Glutamatergic neuron (in vitro differentiated cells): ENCODE data around the gene CD83. TPM values are rescaled to one million over a fixed set of nuclear protein-coding genes. Genes with fewer than 3 reads are reported as not detected.

Experiments used
- DNase-seq: peaks from one replicate; pipeline ENCODE4 v3.0.0; 2022
- H3K27ac Mint-ChIP-seq: one replicate; pipeline ENCODE4 v1.8.0; 2020; ENCODE audit warnings: mild to moderate bottlenecking, mixed read lengths, inconsistent platforms; ENCODE audit not compliant: unreplicated experiment
- H3K27me3 Mint-ChIP-seq: one replicate; pipeline ENCODE4 v1.8.0; 2020; ENCODE audit warnings: mild to moderate bottlenecking, moderate library complexity, mixed read lengths, inconsistent platforms; ENCODE audit not compliant: unreplicated experiment
- H3K36me3 Mint-ChIP-seq: one replicate; pipeline ENCODE4 v1.8.0; 2020; ENCODE audit warnings: mild to moderate bottlenecking, mixed read lengths, inconsistent platforms; ENCODE audit not compliant: unreplicated experiment
- H3K4me1 Mint-ChIP-seq: one replicate; pipeline ENCODE4 v1.8.0; 2020; ENCODE audit warnings: mild to moderate bottlenecking, low read depth, mixed read lengths, inconsistent platforms; ENCODE audit not compliant: unreplicated experiment
- H3K4me3 Mint-ChIP-seq: one replicate; pipeline ENCODE4 v1.8.0; 2020; ENCODE audit warnings: mild to moderate bottlenecking, mixed read lengths, inconsistent platforms; ENCODE audit not compliant: unreplicated experiment
- H3K9me3 Mint-ChIP-seq: one replicate; pipeline ENCODE4 v1.8.0; 2020; ENCODE audit warnings: mild to moderate bottlenecking, moderate library complexity, mixed read lengths, inconsistent platforms; ENCODE audit not compliant: unreplicated experiment
- total RNA-seq: library from RNA; stranded (reverse); fragmentation: NEBNext Ultra II Directional; extraction: Animal tissue kit (Norgen Biotek cat#: 25700); gene quantifications from one replicate; pipeline ENCODE4 v1.2.1, GENCODE V29; 2021; ENCODE audit not compliant: unreplicated experiment
- TF ChIP-seq, protein P1 (sequence below): fragments of 200-600 bp; sonication (generic); IDR thresholded peaks from one replicate; pipeline ENCODE4 v1.5.0; 2021; ENCODE audit not compliant: partially characterized antibody, unreplicated experiment

The CD83 gene
- total RNA-seq, 1 donor from 2014 or later = 0.34 TPM

DNA sequence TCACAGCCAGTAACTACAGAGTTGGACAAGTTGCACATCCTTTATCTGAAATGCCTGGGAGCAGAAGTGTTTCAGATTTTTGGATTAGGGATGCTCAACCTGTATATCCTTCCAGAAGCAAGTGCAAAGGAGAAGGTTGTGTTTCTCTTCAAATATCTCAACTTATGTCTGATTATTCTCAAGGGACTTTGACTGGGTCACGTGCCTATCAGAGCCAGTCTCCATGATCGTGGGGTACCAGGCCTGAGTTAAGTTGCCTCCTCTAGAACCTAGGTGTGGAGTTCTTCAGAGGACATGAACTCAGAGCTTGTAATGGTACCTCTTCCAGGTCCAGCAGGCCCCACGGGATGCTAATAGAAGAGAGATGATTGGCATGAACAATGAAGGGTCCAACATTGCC, 7.8 kb downstream of the CD83 start:
- Mint-ChIP-seq H3K27ac (no peak overlapping the region), H3K27me3 (no peaks in the 10 kb centered on the region), H3K4me3 (no peak overlapping the region), H3K36me3 (no peaks in the 10 kb centered on the region), H3K4me1 (peaks cover 14% of the 10 kb centered on the region), H3K9me3 (peaks cover 2% of the 10 kb centered on the region)
- TF ChIP-seq, protein P1, sequence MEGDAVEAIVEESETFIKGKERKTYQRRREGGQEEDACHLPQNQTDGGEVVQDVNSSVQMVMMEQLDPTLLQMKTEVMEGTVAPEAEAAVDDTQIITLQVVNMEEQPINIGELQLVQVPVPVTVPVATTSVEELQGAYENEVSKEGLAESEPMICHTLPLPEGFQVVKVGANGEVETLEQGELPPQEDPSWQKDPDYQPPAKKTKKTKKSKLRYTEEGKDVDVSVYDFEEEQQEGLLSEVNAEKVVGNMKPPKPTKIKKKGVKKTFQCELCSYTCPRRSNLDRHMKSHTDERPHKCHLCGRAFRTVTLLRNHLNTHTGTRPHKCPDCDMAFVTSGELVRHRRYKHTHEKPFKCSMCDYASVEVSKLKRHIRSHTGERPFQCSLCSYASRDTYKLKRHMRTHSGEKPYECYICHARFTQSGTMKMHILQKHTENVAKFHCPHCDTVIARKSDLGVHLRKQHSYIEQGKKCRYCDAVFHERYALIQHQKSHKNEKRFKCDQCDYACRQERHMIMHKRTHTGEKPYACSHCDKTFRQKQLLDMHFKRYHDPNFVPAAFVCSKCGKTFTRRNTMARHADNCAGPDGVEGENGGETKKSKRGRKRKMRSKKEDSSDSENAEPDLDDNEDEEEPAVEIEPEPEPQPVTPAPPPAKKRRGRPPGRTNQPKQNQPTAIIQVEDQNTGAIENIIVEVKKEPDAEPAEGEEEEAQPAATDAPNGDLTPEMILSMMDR = no peak
- no peak for DNase-seq

DNA sequence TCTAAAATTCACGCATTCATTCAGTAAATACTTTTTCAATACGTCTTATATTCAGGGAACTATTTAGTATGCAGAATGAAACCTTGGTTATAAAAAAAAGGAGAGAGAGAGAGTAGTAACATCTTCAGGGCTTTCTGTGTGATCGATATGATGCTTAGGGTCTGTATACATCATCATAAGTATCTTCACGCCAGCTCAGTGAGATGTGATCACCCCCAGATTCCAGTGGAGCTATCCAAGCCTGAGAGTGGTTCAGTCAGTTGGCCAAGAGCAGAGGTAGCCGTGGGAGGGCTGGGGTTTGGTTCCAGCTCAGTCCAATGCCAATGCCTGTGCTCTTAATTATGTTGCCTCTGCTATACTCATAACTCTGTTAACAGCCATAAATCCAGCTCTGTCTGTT, 8.6 kb downstream of the CD83 start:
- Mint-ChIP-seq H3K4me1 (peaks cover 14% of the 10 kb centered on the region), H3K27me3 (peaks cover 3% of the 10 kb centered on the region), H3K36me3 (no peaks in the 10 kb centered on the region), H3K27ac (no peak overlapping the region), H3K9me3 (peaks cover 2% of the 10 kb centered on the region), H3K4me3 (no peak overlapping the region)
- no peak for DNase-seq
- TF ChIP-seq, protein P1 = no peak

DNA sequence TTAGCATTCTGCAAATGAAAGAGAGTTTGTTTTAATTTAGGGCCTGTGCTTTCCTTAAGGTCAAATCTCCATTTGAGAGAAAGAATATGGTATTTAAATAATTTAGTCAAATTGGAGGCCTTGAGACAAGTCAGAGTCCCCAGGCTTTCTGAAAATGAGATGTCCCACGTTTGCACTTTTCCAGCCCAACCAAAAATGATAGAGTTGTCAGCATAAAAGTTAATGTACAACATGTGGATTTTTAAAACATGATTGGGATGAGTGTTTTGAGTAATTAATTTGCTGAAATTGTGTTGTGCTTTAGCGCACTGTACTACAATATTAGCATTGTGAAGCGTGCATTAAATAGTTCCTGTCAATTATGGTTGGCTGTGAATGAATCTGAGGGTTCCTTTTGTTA, 10.0 kb downstream of the CD83 start:
- TF ChIP-seq, protein P1 = no peak
- Mint-ChIP-seq H3K4me3 (no peak overlapping the region), H3K27me3 (peaks cover 3% of the 10 kb centered on the region), H3K27ac (no peak overlapping the region), H3K9me3 (peaks cover 2% of the 10 kb centered on the region), H3K36me3 (no peaks in the 10 kb centered on the region), H3K4me1 (peaks cover 14% of the 10 kb centered on the region)
- DNase-seq = no peak

DNA sequence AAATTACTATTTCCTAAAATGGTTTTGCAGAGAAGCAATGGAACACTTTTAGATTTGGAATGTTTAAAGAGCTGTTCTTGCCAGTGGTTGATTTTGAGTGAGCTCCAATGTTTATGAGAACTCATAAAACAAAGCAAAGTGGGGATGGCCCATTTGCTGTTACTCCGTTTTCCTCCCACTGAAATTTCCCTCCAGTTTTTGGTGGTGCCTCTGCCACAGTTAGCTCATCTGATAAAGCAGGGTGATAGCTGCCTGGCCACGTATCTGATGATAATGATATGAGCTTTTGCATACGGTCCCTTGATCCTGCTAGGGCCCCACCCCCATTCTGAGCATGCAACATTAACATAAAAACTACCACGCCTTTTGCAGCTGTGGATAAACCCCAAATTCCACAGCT, 10.4 kb downstream of the CD83 start:
- TF ChIP-seq, protein P1 = no peak
- DNase-seq = no peak
- H3K27ac Mint-ChIP-seq = no peak overlapping the region
- peaks cover 3% of the 10 kb centered on the region for H3K27me3 Mint-ChIP-seq
- H3K4me3 Mint-ChIP-seq = no peak overlapping the region
- H3K36me3 Mint-ChIP-seq = no peaks in the 10 kb centered on the region
- peaks cover 2% of the 10 kb centered on the region for H3K9me3 Mint-ChIP-seq
- H3K4me1 Mint-ChIP-seq = peaks cover 14% of the 10 kb centered on the region

DNA sequence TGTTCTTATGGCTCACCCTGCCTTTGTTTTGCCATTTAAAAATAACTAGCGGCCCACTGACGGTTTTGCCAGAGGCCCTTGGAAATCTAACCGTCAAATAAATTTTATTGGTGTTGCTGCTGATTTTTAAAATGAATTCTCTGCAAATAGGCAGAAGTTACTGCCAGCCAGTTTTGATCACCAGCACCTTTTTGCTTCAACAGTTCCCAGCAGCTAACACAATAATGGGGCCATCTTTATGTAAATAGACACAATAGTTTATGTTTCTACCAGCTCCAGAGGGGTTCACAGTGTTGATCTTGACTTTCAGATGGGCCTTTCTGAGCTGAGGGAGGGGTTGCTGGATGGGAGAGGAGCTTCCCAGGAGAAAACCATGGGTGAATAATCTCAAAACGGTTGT, 11.2 kb downstream of the CD83 start:
- Mint-ChIP-seq H3K4me1 (peaks cover 14% of the 10 kb centered on the region), H3K9me3 (peaks cover 2% of the 10 kb centered on the region), H3K27ac (no peak overlapping the region), H3K27me3 (peaks cover 3% of the 10 kb centered on the region), H3K4me3 (no peak overlapping the region), H3K36me3 (no peaks in the 10 kb centered on the region)
- TF ChIP-seq, protein P1 = no peak
- DNase-seq = no peak
